NT2/D1 (cell line): ENCODE results near the gene KAT14.
"Not testable (repeated sequence)": the region's sequence is repeated elsewhere in the genome, so short reads cannot be mapped to it uniquely, and the experiment has no call there.

Experiments
- DNase-seq: peaks from one replicate; pipeline ENCODE4 v3.0.0-alpha.2; 2011; ENCODE audit warnings: low read depth, low spot score
- H3K27me3 ChIP-seq: 2 replicates; pipeline ENCODE4 v1.6.0; 2011; ENCODE audit warnings: mild to moderate bottlenecking; ENCODE audit not compliant: insufficient read length, insufficient read depth
- H3K36me3 ChIP-seq: 2 replicates; pipeline ENCODE4 v1.6.1; 2011; ENCODE audit warnings: mild to moderate bottlenecking, low read length, mixed read lengths; ENCODE audit not compliant: insufficient read depth, insufficient read length
- H3K4me1 ChIP-seq: 2 replicates; pipeline ENCODE4 v1.5.1; 2011; ENCODE audit not compliant: insufficient read depth, insufficient read length
- H3K4me3 ChIP-seq: 2 replicates; pipeline ENCODE4 v1.5.1; 2011; ENCODE audit warnings: low read depth; ENCODE audit not compliant: insufficient read length
- H3K9ac ChIP-seq: 2 replicates; pipeline ENCODE4 v1.6.0; 2011; ENCODE audit warnings: low read depth; ENCODE audit not compliant: insufficient read length
- H3K9me3 ChIP-seq: 2 replicates; pipeline ENCODE4 v1.5.1; 2011; ENCODE audit warnings: mild to moderate bottlenecking, low read length; ENCODE audit not compliant: insufficient read depth
- SUZ12 ChIP-seq: IDR thresholded peaks from 2 replicates; pipeline ENCODE4 v1.6.1; 2011; ENCODE audit not compliant: insufficient read length, insufficient read depth; ENCODE audit errors: extremely low read depth
- YY1 ChIP-seq: IDR thresholded peaks from 2 replicates; pipeline ENCODE4 v1.6.1; 2011; ENCODE audit not compliant: insufficient read length, insufficient read depth
- ZNF274 ChIP-seq: IDR thresholded peaks from 2 replicates; pipeline ENCODE4 v1.6.1; 2011; ENCODE audit warnings: mild to moderate bottlenecking, low read depth, low read length

Gene KAT14

GRCh38 chr20:18197382-18198070, 59.9 kb downstream of the KAT14 start:
- no peak for DNase-seq
- Histone ChIP-seq H3K4me1 (no peaks in the 10 kb centered on the region), H3K9me3 (peaks cover 10% of the 10 kb centered on the region), H3K36me3 (no peaks in the 10 kb centered on the region), H3K9ac (no peak overlapping the region), H3K27me3 (no peaks in the 10 kb centered on the region), H3K4me3 (no peak overlapping the region)
- TF ChIP-seq ZNF274, result no peak
- no peak for TF ChIP-seq YY1
- no peak for TF ChIP-seq SUZ12

DNA sequence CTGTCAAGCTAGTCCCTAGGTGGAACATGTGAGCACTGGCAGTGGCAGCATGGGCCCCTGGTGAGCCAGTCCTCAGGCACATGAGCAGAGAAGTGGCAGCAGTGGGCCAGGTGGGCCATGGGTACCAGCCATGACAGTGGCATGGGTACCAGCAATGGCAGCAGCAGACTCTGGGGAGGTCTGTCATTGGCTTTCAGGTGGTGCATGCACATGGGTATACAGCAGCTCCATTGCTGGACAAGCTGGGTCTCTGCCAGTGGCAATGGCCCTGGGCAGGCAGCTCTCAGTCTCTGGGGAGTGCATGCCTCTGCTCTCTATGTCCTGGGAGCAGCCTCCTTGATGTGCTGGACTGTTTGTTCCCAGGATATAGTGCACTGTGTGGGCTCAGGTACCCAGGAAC, 65.3 kb downstream of the KAT14 start:
- DNase-seq, result no peak

GRCh38 chr20:18203700-18204099, 66.0 kb downstream of the KAT14 start:
- DNase-seq, H3K4me3 ChIP-seq, H3K27me3 ChIP-seq: not testable (repeated sequence)

More for the DNA sequence above, 65.3 kb downstream of the KAT14 start:
- no peak overlapping the region for H3K4me3 ChIP-seq
- H3K9ac ChIP-seq, result no peak overlapping the region
- TF ChIP-seq ZNF274 (no peak), YY1 (no peak), SUZ12 (no peak)
- no peaks in the 10 kb centered on the region for H3K36me3 ChIP-seq
- no peaks in the 10 kb centered on the region for H3K4me1 ChIP-seq
- no peaks in the 10 kb centered on the region for H3K27me3 ChIP-seq
- H3K9me3 ChIP-seq, result peaks cover 10% of the 10 kb centered on the region

DNA sequence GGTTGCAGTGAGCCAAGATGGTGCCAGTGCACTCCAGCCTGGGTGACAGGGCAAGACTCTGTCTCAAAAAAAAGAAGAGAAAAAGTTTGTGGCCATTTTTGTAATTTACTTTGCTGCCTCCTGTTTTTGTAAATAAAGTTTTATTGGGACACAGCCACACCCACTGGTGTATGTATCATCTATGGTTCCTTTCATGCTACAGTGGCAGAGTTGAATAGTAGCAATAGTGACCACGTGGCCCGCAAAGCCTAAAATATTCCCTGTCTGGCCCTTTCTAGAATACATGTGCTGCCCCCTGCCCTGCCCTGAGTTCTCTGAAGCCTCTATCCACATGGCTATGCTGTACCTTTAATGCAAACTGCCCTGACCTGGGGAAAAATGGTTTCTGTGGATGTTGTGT, 75.3 kb downstream of the KAT14 start:
- Histone ChIP-seq H3K36me3 (no peaks in the 10 kb centered on the region), H3K4me3 (no peak overlapping the region)
- TF ChIP-seq YY1 (no peak), SUZ12 (no peak), ZNF274 (no peak)

More at GRCh38 chr20:18203700-18204099, 66.0 kb downstream of the KAT14 start:
- H3K9ac ChIP-seq, H3K4me1 ChIP-seq, H3K9me3 ChIP-seq, H3K36me3 ChIP-seq: not testable (repeated sequence)

GRCh38 chr20:18215566-18215965, 77.9 kb downstream of the KAT14 start:
- TF ChIP-seq YY1 (no peak), SUZ12 (no peak), ZNF274 (no peak)
- no peak overlapping the region for H3K9ac ChIP-seq
- H3K27me3 ChIP-seq, result no peaks in the 10 kb centered on the region
- H3K4me1 ChIP-seq, result peaks cover 4% of the 10 kb centered on the region
- no peak overlapping the region for H3K4me3 ChIP-seq
- H3K9me3 ChIP-seq, result no peaks in the 10 kb centered on the region
- DNase-seq, result no peak
- H3K36me3 ChIP-seq, result no peaks in the 10 kb centered on the region

More for the DNA sequence above, 75.3 kb downstream of the KAT14 start:
- DNase-seq, result no peak
- no peak overlapping the region for H3K9ac ChIP-seq
- no peaks in the 10 kb centered on the region for H3K27me3 ChIP-seq
- H3K9me3 ChIP-seq, result no peaks in the 10 kb centered on the region
- H3K4me1 ChIP-seq, result no peaks in the 10 kb centered on the region

DNA sequence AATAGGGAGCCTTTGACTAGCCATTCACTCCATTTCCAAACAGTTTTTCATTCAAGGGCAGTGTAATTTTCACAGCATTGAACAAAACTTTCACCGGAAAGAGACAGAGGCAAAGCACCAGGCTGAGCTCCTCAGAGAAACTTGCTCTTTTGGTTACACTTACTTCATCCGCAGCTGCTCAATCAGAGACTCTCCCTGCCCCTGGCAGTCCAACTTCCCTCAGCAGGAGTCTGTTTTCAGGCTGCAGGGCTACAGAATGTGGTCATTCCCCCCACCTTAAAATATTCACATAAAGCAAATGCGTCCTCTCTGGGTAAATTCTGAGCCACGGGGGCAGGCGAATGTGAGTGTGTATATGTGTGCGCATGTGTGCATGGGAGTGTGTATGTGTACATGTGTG, 80.6 kb downstream of the KAT14 start:
- H3K9ac ChIP-seq, result no peak overlapping the region
- TF ChIP-seq SUZ12, result no peak
- no peak for TF ChIP-seq ZNF274
- no peak for TF ChIP-seq YY1
- H3K4me1 ChIP-seq, result peaks cover 4% of the 10 kb centered on the region
- no peaks in the 10 kb centered on the region for H3K9me3 ChIP-seq
- DNase-seq, result no peak
- H3K4me3 ChIP-seq, result no peak overlapping the region
- no peaks in the 10 kb centered on the region for H3K27me3 ChIP-seq
- H3K36me3 ChIP-seq, result no peaks in the 10 kb centered on the region

DNA sequence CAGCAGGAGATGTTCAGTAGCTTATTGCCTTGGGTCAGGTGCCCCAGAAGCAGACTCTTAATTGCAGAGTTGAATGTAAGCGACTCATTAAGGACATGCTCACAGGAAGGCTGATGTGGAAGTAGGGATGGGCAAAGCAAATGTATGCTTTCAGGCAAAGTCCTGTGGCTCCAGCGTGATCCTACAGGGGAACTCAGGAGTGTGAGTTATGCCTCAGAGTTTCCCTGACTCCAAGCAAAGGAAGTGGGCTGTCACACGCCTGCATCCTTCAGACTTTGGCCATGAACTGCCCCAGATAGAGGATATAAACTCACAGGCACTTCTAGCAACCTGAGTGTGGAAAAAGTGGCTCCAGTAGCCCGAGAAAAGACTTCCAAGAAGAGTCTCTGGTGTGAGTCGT, 85.7 kb downstream of the KAT14 start:
- DNase-seq, result no peak
- H3K4me3 ChIP-seq, result no peak overlapping the region
- no peak overlapping the region for H3K9ac ChIP-seq
- peaks cover 1% of the 10 kb centered on the region for H3K4me1 ChIP-seq
- no peaks in the 10 kb centered on the region for H3K36me3 ChIP-seq
- H3K9me3 ChIP-seq, result no peaks in the 10 kb centered on the region
- TF ChIP-seq SUZ12, result no peak
- TF ChIP-seq YY1, result no peak
- no peak for TF ChIP-seq ZNF274
- no peaks in the 10 kb centered on the region for H3K27me3 ChIP-seq
